ENCODE results near the gene PAX2. TPM values are rescaled to one million over a fixed set of nuclear protein-coding genes. Genes with fewer than 3 reads are reported as not detected.
A peak's percentile ranks its signal among the peaks of the same experiment; 100 is the strongest.

Gene PAX2
- total and polyA plus RNA-seq, 4 donors: not detected

DNA sequence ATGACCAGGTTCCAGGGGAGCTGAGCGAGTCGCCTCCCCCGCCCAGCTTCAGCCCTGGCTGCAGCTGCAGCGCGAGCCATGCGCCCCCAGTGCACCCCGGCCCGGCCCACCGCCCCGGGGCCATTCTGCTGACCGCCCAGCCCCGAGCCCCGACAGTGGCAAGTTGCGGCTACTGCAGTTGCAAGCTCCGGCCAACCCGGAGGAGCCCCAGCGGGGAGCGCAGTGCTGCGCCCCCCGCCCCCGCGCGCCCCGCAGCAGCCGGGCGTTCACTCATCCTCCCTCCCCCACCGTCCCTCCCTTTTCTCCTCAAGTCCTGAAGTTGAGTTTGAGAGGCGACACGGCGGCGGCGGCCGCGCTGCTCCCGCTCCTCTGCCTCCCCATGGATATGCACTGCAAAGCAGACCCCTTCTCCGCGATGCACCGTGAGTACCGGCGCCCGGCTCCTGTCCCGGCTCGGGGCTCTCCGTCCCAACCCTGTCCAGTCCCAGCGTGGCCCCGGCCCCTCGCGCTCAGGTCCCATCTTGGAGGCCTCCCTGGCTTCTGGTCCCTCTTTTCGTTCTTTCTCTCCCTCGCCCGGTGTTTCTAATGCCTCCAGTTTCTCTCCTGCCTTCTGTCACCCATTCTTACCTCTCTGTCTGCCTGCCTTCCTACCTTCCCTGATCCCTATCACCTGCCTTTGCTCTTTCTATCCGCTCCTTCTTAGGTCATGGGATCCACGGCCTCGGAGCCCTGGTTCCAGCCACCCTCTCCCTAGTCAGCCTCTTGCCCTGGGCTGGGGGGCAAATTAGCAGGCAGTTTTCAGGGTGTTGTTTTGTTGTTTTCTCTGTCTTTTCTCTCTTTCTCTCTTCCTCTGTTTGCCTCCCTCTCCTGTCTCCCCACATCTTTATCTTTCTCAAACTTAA lies 751 bp downstream of the PAX2 start:
- Histone ChIP-seq H3K27ac (ENCODE audit: low read depth in 1 of 2, low read length in 2 of 2) (no peak overlapping the region), H3K36me3 (ENCODE audit: control insufficient read depth in 4 of 4, insufficient read depth in 3 of 4, low read depth in 1 of 4, low read length in 3 of 4) (no peaks in the 10 kb centered on the region), H3K9ac (ENCODE audit: low read depth in 1 of 2, low read length in 2 of 2) (no peak overlapping the region), H3K27me3 (ENCODE audit: control insufficient read depth in 4 of 4, insufficient read depth in 4 of 4, low read length in 3 of 4) (peaks cover 14 to 28% (median 20%) of the 10 kb centered on the region in 4 donors), H3K9me3 (ENCODE audit: control insufficient read depth in 4 of 4, low read length in 3 of 4) (no peaks in the 10 kb centered on the region), H3K4me1 (ENCODE audit: control insufficient read depth in 4 of 4, insufficient read depth in 4 of 4, low read length in 3 of 4) (peaks cover 2 to 20% (median 8%) of the 10 kb centered on the region in 4 donors), H3K4me3 (ENCODE audit: low read depth in 1 of 3, low read length in 3 of 3) (peak overlapping the region in 1 of 3 donors; percentile 10)
- WGBS: 4% methylated on average over 54 of the region's 54 CpGs
- DNase-seq (ENCODE audit: low spot score): no peak
- no peak for TF ChIP-seq FOXA1 (IDR thresholded peaks at IDR 0.05)
- TF ChIP-seq, protein P1, sequence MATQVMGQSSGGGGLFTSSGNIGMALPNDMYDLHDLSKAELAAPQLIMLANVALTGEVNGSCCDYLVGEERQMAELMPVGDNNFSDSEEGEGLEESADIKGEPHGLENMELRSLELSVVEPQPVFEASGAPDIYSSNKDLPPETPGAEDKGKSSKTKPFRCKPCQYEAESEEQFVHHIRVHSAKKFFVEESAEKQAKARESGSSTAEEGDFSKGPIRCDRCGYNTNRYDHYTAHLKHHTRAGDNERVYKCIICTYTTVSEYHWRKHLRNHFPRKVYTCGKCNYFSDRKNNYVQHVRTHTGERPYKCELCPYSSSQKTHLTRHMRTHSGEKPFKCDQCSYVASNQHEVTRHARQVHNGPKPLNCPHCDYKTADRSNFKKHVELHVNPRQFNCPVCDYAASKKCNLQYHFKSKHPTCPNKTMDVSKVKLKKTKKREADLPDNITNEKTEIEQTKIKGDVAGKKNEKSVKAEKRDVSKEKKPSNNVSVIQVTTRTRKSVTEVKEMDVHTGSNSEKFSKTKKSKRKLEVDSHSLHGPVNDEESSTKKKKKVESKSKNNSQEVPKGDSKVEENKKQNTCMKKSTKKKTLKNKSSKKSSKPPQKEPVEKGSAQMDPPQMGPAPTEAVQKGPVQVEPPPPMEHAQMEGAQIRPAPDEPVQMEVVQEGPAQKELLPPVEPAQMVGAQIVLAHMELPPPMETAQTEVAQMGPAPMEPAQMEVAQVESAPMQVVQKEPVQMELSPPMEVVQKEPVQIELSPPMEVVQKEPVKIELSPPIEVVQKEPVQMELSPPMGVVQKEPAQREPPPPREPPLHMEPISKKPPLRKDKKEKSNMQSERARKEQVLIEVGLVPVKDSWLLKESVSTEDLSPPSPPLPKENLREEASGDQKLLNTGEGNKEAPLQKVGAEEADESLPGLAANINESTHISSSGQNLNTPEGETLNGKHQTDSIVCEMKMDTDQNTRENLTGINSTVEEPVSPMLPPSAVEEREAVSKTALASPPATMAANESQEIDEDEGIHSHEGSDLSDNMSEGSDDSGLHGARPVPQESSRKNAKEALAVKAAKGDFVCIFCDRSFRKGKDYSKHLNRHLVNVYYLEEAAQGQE (IDR thresholded peaks at IDR 0.05): no peak
- TF ChIP-seq HNF4G (IDR thresholded peaks at IDR 0.05): no peak
- no peak for TF ChIP-seq TAF1 (conservative IDR thresholded peaks at IDR 0.05)
- no peak for TF ChIP-seq CTCF (IDR thresholded peaks at IDR 0.05; ENCODE audit: low read depth, low read length, missing input control)
- no peak for TF ChIP-seq YY1 (IDR thresholded peaks at IDR 0.05)

GRCh38 chr10:100746784-100747455 lies 1.5 kb downstream of the PAX2 start:
- no peaks in the 10 kb centered on the region for H3K9me3 ChIP-seq (ENCODE audit: control insufficient read depth in 4 of 4, low read length in 3 of 4)
- H3K4me1 ChIP-seq (ENCODE audit: control insufficient read depth in 4 of 4, insufficient read depth in 4 of 4, low read length in 3 of 4): peaks cover 2 to 20% (median 8%) of the 10 kb centered on the region in 4 donors
- no peak overlapping the region for H3K9ac ChIP-seq (ENCODE audit: low read depth in 1 of 2, low read length in 2 of 2)
- DNase-seq (ENCODE audit: low spot score): no peak
- 8% methylated on average over 9 of the region's 9 CpGs for WGBS
- peaks cover 18 to 31% (median 20%) of the 10 kb centered on the region in 4 donors for H3K27me3 ChIP-seq (ENCODE audit: control insufficient read depth in 4 of 4, insufficient read depth in 4 of 4, low read length in 3 of 4)
- no peaks in the 10 kb centered on the region for H3K36me3 ChIP-seq (ENCODE audit: control insufficient read depth in 4 of 4, insufficient read depth in 3 of 4, low read depth in 1 of 4, low read length in 3 of 4)
- no peak overlapping the region for H3K4me3 ChIP-seq (ENCODE audit: low read depth in 1 of 3, low read length in 3 of 3)
- H3K27ac ChIP-seq (ENCODE audit: low read depth in 1 of 2, low read length in 2 of 2): no peak overlapping the region
- TF ChIP-seq HNF4A (conservative IDR thresholded peaks at IDR 0.05) (no peak), RAD21 (IDR thresholded peaks at IDR 0.05) (no peak), EGR1 (IDR thresholded peaks at IDR 0.05; ENCODE audit: low read depth in 2 of 2) (no peak), SP1 (IDR thresholded peaks at IDR 0.05) (no peak), FOXA1 (IDR thresholded peaks at IDR 0.05) (no peak), YY1 (IDR thresholded peaks at IDR 0.05) (no peak), MAX (IDR thresholded peaks at IDR 0.05) (no peak), ZBTB33 (IDR thresholded peaks at IDR 0.05) (no peak), FOXA2 (IDR thresholded peaks at IDR 0.05) (no peak), CTCF (IDR thresholded peaks at IDR 0.05; ENCODE audit: low read depth, low read length, missing input control) (no peak), ATF3 (IDR thresholded peaks at IDR 0.05) (no peak), NR2F2 (IDR thresholded peaks at IDR 0.05) (no peak)
- TF ChIP-seq, protein P1 (IDR thresholded peaks at IDR 0.05): no peak

Measured in liver (tissue), 9 donors.